ENCODE results near the gene MLST8. TPM values are rescaled to one million over a fixed set of nuclear protein-coding genes. Genes with fewer than 3 reads are reported as not detected.

The MLST8 gene
- total and polyA plus RNA-seq, 4 donors, result 11.1 to 26.7 (median 20.2) TPM

DNA sequence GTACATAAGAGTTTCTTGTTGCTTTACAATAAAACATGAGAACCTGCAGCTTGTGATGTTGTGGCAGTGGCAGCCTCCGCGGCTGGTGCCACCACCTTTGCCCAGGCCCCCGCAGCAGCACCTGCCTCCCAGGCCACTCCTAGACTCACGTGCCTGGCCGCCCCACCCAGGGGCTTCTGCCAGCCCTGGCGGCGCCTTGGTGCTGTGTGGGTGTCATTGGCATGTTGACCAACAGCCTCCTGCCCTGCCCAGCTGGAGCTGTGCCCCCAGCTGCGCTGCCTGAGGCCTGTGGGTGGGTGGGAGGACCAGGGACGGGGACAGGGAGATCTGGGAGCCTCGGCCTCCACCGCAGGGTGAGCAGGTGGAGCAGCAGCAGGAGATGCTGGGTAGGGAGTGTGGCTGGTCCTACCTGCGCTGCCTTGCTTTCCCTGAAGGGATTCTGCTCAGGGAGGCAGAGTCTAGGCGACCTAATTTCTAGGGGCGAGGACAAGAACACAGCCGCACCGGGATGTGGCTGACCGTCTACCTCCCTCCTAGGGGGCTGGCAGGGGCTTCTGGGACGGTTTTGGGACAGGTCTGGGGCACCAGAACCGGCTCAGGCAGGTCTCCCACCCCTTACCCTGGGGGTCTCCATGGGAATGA lies 30.6 kb downstream of the MLST8 start:
- Histone ChIP-seq H3K4me3 (ENCODE audit: low read depth in 1 of 3, low read length in 3 of 3) (no peak overlapping the region), H3K36me3 (ENCODE audit: control insufficient read depth in 4 of 4, insufficient read depth in 3 of 4, low read depth in 1 of 4, low read length in 3 of 4) (peaks cover 0 to 48% (median 22%) of the 10 kb centered on the region in 4 donors), H3K9me3 (ENCODE audit: control insufficient read depth in 4 of 4, low read length in 3 of 4) (no peaks in the 10 kb centered on the region), H3K27me3 (ENCODE audit: control insufficient read depth in 4 of 4, insufficient read depth in 4 of 4, low read length in 3 of 4) (no peaks in the 10 kb centered on the region), H3K27ac (ENCODE audit: low read depth in 1 of 2, low read length in 2 of 2) (no peak overlapping the region), H3K4me1 (ENCODE audit: control insufficient read depth in 4 of 4, insufficient read depth in 4 of 4, low read length in 3 of 4) (peaks cover 0 to 14% (median 11%) of the 10 kb centered on the region in 4 donors), H3K9ac (ENCODE audit: low read depth in 1 of 2, low read length in 2 of 2) (no peak overlapping the region)
- no peak for DNase-seq (ENCODE audit: low spot score)
- WGBS, result 59% methylated on average over 19 of the region's 19 CpGs
- no peak for TF ChIP-seq FOXA1 (IDR thresholded peaks at IDR 0.05)
- no peak for TF ChIP-seq JUND (IDR thresholded peaks at IDR 0.05)
- TF ChIP-seq RAD21 (IDR thresholded peaks at IDR 0.05), result no peak
- TF ChIP-seq NR2F2 (IDR thresholded peaks at IDR 0.05), result no peak
- TF ChIP-seq, protein P1, sequence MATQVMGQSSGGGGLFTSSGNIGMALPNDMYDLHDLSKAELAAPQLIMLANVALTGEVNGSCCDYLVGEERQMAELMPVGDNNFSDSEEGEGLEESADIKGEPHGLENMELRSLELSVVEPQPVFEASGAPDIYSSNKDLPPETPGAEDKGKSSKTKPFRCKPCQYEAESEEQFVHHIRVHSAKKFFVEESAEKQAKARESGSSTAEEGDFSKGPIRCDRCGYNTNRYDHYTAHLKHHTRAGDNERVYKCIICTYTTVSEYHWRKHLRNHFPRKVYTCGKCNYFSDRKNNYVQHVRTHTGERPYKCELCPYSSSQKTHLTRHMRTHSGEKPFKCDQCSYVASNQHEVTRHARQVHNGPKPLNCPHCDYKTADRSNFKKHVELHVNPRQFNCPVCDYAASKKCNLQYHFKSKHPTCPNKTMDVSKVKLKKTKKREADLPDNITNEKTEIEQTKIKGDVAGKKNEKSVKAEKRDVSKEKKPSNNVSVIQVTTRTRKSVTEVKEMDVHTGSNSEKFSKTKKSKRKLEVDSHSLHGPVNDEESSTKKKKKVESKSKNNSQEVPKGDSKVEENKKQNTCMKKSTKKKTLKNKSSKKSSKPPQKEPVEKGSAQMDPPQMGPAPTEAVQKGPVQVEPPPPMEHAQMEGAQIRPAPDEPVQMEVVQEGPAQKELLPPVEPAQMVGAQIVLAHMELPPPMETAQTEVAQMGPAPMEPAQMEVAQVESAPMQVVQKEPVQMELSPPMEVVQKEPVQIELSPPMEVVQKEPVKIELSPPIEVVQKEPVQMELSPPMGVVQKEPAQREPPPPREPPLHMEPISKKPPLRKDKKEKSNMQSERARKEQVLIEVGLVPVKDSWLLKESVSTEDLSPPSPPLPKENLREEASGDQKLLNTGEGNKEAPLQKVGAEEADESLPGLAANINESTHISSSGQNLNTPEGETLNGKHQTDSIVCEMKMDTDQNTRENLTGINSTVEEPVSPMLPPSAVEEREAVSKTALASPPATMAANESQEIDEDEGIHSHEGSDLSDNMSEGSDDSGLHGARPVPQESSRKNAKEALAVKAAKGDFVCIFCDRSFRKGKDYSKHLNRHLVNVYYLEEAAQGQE (IDR thresholded peaks at IDR 0.05), result no peak

GRCh38 chr16:2236337-2237101 lies 31.3 kb downstream of the MLST8 start, which contains the start of gene DNASE1L2:
DNASE1L2 (plus strand) TSS chr16:2236444; CDS start chr16:2236817, 373 bp downstream.
- TF ChIP-seq SP1 (IDR thresholded peaks at IDR 0.05) (no peak), NR2F2 (IDR thresholded peaks at IDR 0.05) (no peak), RXRA (IDR thresholded peaks at IDR 0.05) (no peak), GABPA (IDR thresholded peaks at IDR 0.05 in 1 of 2, conservative IDR thresholded peaks at IDR 0.05 in 1 of 2) (no peak), TAF1 (conservative IDR thresholded peaks at IDR 0.05) (no peak), HNF4G (IDR thresholded peaks at IDR 0.05) (no peak), YY1 (IDR thresholded peaks at IDR 0.05) (no peak)
- TF ChIP-seq, protein P2, sequence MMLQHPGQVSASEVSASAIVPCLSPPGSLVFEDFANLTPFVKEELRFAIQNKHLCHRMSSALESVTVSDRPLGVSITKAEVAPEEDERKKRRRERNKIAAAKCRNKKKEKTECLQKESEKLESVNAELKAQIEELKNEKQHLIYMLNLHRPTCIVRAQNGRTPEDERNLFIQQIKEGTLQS (IDR thresholded peaks at IDR 0.05), result no peak
- Histone ChIP-seq H3K4me3 (ENCODE audit: low read depth in 1 of 3, low read length in 3 of 3) (no peak within 1 kb of the TSS), H3K27ac (ENCODE audit: low read depth in 1 of 2, low read length in 2 of 2) (no peak within 1 kb of the TSS), H3K36me3 (ENCODE audit: control insufficient read depth in 4 of 4, insufficient read depth in 3 of 4, low read depth in 1 of 4, low read length in 3 of 4) (peaks cover 0 to 41% (median 19%) of the 10 kb centered on the region in 4 donors), H3K27me3 (ENCODE audit: control insufficient read depth in 4 of 4, insufficient read depth in 4 of 4, low read length in 3 of 4) (no peaks in the 10 kb centered on the region), H3K4me1 (ENCODE audit: control insufficient read depth in 4 of 4, insufficient read depth in 4 of 4, low read length in 3 of 4) (peaks cover 0 to 14% (median 11%) of the 10 kb centered on the region in 4 donors), H3K9ac (ENCODE audit: low read depth in 1 of 2, low read length in 2 of 2) (no peak within 1 kb of the TSS), H3K9me3 (ENCODE audit: control insufficient read depth in 4 of 4, low read length in 3 of 4) (no peaks in the 10 kb centered on the region)
- WGBS, result 10% methylated on average over 64 of the region's 64 CpGs
- no peak for DNase-seq (ENCODE audit: low spot score)

DNA sequence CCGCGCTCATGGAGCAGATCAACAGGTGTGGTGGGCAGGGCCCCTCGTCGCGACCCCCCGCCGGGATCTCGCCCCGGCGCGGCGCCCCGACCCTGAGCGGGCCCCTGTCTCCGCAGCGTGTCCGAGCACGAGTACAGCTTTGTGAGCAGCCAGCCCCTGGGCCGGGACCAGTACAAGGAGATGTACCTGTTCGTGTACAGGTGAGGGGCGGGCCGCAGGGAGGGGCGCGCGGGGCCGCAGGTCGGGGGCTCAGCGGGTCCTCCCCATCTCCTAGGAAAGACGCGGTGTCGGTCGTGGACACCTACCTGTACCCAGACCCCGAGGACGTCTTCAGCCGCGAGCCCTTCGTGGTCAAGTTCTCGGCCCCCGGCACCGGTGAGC lies 31.8 kb downstream of the MLST8 start:
- H3K9ac ChIP-seq (ENCODE audit: low read depth in 1 of 2, low read length in 2 of 2), result no peak overlapping the region
- H3K4me1 ChIP-seq (ENCODE audit: control insufficient read depth in 4 of 4, insufficient read depth in 4 of 4, low read length in 3 of 4), result peaks cover 0 to 14% (median 11%) of the 10 kb centered on the region in 4 donors
- DNase-seq (ENCODE audit: low spot score), result no peak
- H3K36me3 ChIP-seq (ENCODE audit: control insufficient read depth in 4 of 4, insufficient read depth in 3 of 4, low read depth in 1 of 4, low read length in 3 of 4), result peaks cover 0 to 36% (median 16%) of the 10 kb centered on the region in 4 donors
- no peaks in the 10 kb centered on the region for H3K9me3 ChIP-seq (ENCODE audit: control insufficient read depth in 4 of 4, low read length in 3 of 4)
- H3K4me3 ChIP-seq (ENCODE audit: low read depth in 1 of 3, low read length in 3 of 3), result no peak overlapping the region
- H3K27ac ChIP-seq (ENCODE audit: low read depth in 1 of 2, low read length in 2 of 2), result no peak overlapping the region
- H3K27me3 ChIP-seq (ENCODE audit: control insufficient read depth in 4 of 4, insufficient read depth in 4 of 4, low read length in 3 of 4), result no peaks in the 10 kb centered on the region
- WGBS, result 8% methylated on average over 40 of the region's 40 CpGs
- TF ChIP-seq HNF4G (IDR thresholded peaks at IDR 0.05), result no peak
- TF ChIP-seq TAF1 (conservative IDR thresholded peaks at IDR 0.05), result no peak
- TF ChIP-seq SP1 (IDR thresholded peaks at IDR 0.05), result no peak
- no peak for TF ChIP-seq CTCF (IDR thresholded peaks at IDR 0.05; ENCODE audit: low read depth, low read length, missing input control)
- TF ChIP-seq, protein P3, sequence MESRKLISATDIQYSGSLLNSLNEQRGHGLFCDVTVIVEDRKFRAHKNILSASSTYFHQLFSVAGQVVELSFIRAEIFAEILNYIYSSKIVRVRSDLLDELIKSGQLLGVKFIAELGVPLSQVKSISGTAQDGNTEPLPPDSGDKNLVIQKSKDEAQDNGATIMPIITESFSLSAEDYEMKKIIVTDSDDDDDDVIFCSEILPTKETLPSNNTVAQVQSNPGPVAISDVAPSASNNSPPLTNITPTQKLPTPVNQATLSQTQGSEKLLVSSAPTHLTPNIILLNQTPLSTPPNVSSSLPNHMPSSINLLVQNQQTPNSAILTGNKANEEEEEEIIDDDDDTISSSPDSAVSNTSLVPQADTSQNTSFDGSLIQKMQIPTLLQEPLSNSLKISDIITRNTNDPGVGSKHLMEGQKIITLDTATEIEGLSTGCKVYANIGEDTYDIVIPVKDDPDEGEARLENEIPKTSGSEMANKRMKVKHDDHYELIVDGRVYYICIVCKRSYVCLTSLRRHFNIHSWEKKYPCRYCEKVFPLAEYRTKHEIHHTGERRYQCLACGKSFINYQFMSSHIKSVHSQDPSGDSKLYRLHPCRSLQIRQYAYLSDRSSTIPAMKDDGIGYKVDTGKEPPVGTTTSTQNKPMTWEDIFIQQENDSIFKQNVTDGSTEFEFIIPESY (IDR thresholded peaks at IDR 0.05), result no peak
- TF ChIP-seq JUND (IDR thresholded peaks at IDR 0.05), result no peak
- TF ChIP-seq EGR1 (IDR thresholded peaks at IDR 0.05; ENCODE audit: low read depth in 2 of 2), result no peak
- no peak for TF ChIP-seq YY1 (IDR thresholded peaks at IDR 0.05)
- TF ChIP-seq FOXA2 (IDR thresholded peaks at IDR 0.05), result no peak
- no peak for TF ChIP-seq NR2F2 (IDR thresholded peaks at IDR 0.05)
- TF ChIP-seq, protein P4, sequence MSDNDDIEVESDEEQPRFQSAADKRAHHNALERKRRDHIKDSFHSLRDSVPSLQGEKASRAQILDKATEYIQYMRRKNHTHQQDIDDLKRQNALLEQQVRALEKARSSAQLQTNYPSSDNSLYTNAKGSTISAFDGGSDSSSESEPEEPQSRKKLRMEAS (IDR thresholded peaks at IDR 0.05), result no peak

Measured in liver (tissue), 9 donors.